Panc1 (cell line): Measurements from ENCODE around the gene RPGRIP1. TPM values are rescaled to one million over a fixed set of nuclear protein-coding genes. Genes with fewer than 3 reads are reported as not detected.
"Not testable (repeated sequence)": the region's sequence is repeated elsewhere in the genome, so short reads cannot be mapped to it uniquely, and the experiment has no call there.

ENCODE experiments used
- ATAC-seq: fragments of 200-7000 bp; cut with Tn5 transposase; 2 replicates; pipeline ENCODE4 v1.9.1; 2020; ENCODE audit warnings: mild to moderate bottlenecking, moderate library complexity
- BruUV-seq: library from RNA; stranded (reverse); fragments of 400-500 nt; replicated peaks from 2 replicates; lab custom pipeline; 2021; lab: Mats Ljungman, UMichigan
- CTCF ChIA-PET: fragments of 300-600 bp; sonication (Branson Sonifier 250); formaldehyde crosslinking; loops from one replicate; lab custom pipeline; 2022; ENCODE audit warnings: antibody characterized with exemption; lab: Charles Lee
- POLR2A ChIA-PET: fragments of 300-600 bp; sonication (Branson Sonifier 250); formaldehyde crosslinking; loops from one replicate; lab custom pipeline; 2022; ENCODE audit warnings: antibody characterized with exemption; lab: Charles Lee
- DNase-seq: peaks from one replicate; pipeline ENCODE4 v3.0.0-alpha.2; 2010; ENCODE audit warnings: low read depth, low spot score
- H3K27ac ChIP-seq: 2 replicates; pipeline ENCODE4 v1.5.1; 2011; ENCODE audit warnings: mild to moderate bottlenecking, low read length, inconsistent platforms
- H3K27me3 ChIP-seq: fragments of 200-500 bp; sonication (Bioruptor generic); 2 replicates; pipeline ENCODE4 v1.6.0; 2014; ENCODE audit warnings: low read length, inconsistent platforms; ENCODE audit not compliant: control insufficient read depth, insufficient read depth
- H3K36me3 ChIP-seq: fragments of 200-500 bp; sonication (Bioruptor generic); 2 replicates; pipeline ENCODE4 v1.5.1; 2014; ENCODE audit warnings: inconsistent platforms, mild to moderate bottlenecking, low read length, moderate library complexity; ENCODE audit not compliant: control insufficient read depth, insufficient read depth
- H3K4me1 ChIP-seq: 2 replicates; pipeline ENCODE4 v1.5.1; 2011; ENCODE audit warnings: inconsistent platforms, mild to moderate bottlenecking, low read length, moderate library complexity; ENCODE audit not compliant: control insufficient read depth, insufficient read depth
- H3K4me3 ChIP-seq, 2 experiments: 2 replicates each; pipeline ENCODE4 v1.5.1; 2011 to 2012; ENCODE audit warnings: low read depth in 2 of 2, low read length in 2 of 2, mild to moderate bottlenecking in 2 of 2, inconsistent platforms in 1 of 2, moderate library complexity in 1 of 2
- H3K9me3 ChIP-seq: fragments of 200-500 bp; sonication (Bioruptor generic); 2 replicates; pipeline ENCODE4 v1.5.1; 2014; ENCODE audit warnings: low read depth, mild to moderate bottlenecking, inconsistent platforms, low read length, moderate library complexity; ENCODE audit not compliant: control insufficient read depth, insufficient read depth
- CTCF ChIP-seq: fragments of 450-650 bp; IDR thresholded peaks from 2 replicates; pipeline ENCODE4 v1.5.1; 2017; ENCODE audit warnings: mild to moderate bottlenecking
- POLR2AphosphoS5 ChIP-seq: IDR thresholded peaks from 2 replicates; pipeline ENCODE4 v1.6.1; 2012; ENCODE audit warnings: mild to moderate bottlenecking, low read depth, low read length, moderate library complexity
- REST ChIP-seq, 2 experiments: IDR thresholded peaks; 2 replicates each; pipeline ENCODE4 v1.6.1; 2011 to 2012; ENCODE audit warnings: low read depth in 2 of 2, control low read depth in 1 of 2, low read length in 1 of 2, mild to moderate bottlenecking in 1 of 2, moderate library complexity in 1 of 2; ENCODE audit not compliant: insufficient read depth in 1 of 2
- SIN3A ChIP-seq: IDR thresholded peaks from 2 replicates; pipeline ENCODE4 v1.6.1; 2012; ENCODE audit warnings: low read depth, mild to moderate bottlenecking, low read length, moderate library complexity, borderline replicate concordance; ENCODE audit not compliant: insufficient read depth
- TCF7L2 ChIP-seq: IDR thresholded peaks from 2 replicates; pipeline ENCODE4 v1.6.1; 2011; ENCODE audit warnings: mild to moderate bottlenecking, low read depth, low read length, inconsistent platforms
- in situ Hi-C: cut with HindIII; loops from 2 replicates; pipeline ENCODE4 v1.10.0; 2016; ENCODE audit warnings: low sequenced_read_pairs, low pct_unique_long_range_greater_than_20kb
- intact Hi-C: fragments of 100-400 bp; cut with micrococcal nuclease; formaldehyde crosslinking; loops from one replicate; pipeline ENCODE4 v1.10.0; 2022; ENCODE audit not compliant: unreplicated experiment
- total RNA-seq: library from RNA; stranded (reverse); gene quantifications from one replicate; pipeline ENCODE4 v1.2.1, GENCODE V29; 2021; ENCODE audit not compliant: unreplicated experiment

Gene RPGRIP1
- total RNA-seq, 1 experiment from 2014 or later = 0.28 TPM

DNA sequence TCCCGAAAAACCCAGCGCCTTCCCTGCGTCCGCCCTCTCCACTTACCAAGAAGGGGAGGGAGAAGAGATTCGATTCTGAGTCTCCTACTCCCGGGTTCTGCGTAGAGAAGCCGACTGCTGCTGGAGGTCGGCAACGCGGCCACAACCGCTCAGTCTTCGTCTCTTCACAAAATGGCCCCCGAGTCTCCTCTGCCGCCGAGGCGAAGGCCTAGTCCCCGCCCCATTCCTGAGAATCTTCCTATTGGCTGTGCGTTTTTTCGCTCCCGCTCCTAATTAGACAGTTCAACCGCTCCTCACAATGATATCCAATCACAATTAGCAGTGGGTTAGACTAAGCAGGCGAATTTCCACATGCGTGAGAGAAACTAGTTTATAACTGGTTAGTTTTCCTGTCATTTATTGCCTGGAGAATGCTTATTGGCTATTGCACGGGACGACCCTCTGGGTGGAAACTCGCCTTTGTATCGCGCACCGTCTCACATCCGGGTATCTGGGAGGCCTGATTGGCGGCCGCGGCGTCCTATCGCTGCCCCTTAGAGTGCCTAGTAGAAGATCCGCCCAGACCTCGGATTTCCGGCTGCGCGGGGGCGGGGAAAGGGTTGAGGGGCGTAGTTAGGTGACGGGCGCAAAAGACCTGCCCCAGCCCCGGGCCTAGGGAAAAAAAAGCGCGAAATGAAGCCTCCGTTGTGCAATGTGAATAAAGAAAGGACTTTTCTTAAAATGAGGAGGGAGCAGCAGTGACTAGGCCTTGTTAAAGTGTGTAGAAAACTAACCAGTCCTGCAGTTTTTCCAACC lies 10.4 kb upstream of the RPGRIP1 start, which contains the start of gene HNRNPC:
HNRNPC (minus strand) TSS at position 191 of the 795 bp plus-strand sequence. CDS start 35,249 bp downstream, outside the sequence.
- Histone ChIP-seq H3K4me1 (peaks cover 15% of the 10 kb centered on the region), H3K27ac (peak within 1 kb of the TSS; percentile 98), H3K27me3 (no peaks in the 10 kb centered on the region), H3K4me3 (peak within 1 kb of the TSS; percentile 70 to 86), H3K36me3 (peaks cover 28% of the 10 kb centered on the region), H3K9me3 (no peaks in the 10 kb centered on the region)
- TF ChIP-seq TCF7L2 (no peak), POLR2AphosphoS5 (peak; percentile 95)
- in situ Hi-C loops (no loop called here), intact Hi-C loops (loop anchor here (1.0 kb wide), 1 partner anchor 74 kb away; no protein-coding TSS in a partner anchor)
- ATAC-seq (peak; percentile 97), DNase-seq (peak; percentile 99)
- POLR2A ChIA-PET = no interaction called here
- CTCF ChIA-PET = no interaction called here
- BruUV-seq = no TSS peak

- DNase-seq = not testable (repeated sequence)
These were observed 7.2 kb upstream of the RPGRIP1 start for GRCh38 chr14:21272661-21273060.

DNA sequence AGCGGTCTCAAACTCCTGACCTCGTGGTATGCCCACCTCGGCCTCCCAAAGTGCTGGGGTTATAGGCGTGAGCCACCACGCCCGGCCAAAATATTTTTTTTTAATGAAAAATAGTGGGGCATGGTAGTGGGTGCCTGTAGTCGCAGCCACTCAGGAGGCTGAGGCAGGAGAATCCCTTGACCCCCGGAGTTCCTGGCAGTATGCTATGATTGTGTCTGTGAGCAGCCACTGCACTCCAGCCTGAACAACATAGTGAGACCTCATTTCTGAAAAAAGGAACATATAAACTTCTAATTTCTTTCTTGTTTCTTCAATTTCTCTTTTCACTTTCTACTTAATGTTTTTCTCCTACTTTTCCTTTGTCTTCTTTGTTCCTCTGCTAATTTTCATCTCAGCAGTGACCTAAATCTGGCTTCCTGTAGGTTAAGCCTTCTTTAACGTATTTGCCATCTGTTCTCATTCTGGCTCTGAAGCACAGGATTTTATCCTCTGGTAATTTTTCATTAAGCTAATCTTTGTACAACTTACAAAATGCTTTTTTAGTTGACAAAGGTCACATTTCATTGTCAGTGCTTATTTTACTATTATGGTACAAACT lies 4.5 kb upstream of the RPGRIP1 start:
- BruUV-seq = no TSS peak
- CTCF ChIA-PET = interaction anchor here (0.6 to 0.7 kb wide), 2 partner anchors 57 to 67 kb away, joined by 6 to 7 read pairs; no protein-coding TSS in a partner anchor
- Histone ChIP-seq H3K4me1 (no peaks in the 10 kb centered on the region), H3K4me3 (no peak overlapping the region), H3K36me3 (no peaks in the 10 kb centered on the region), H3K9me3 (no peaks in the 10 kb centered on the region), H3K27me3 (no peaks in the 10 kb centered on the region), H3K27ac (no peak overlapping the region)
- in situ Hi-C loops (no loop called here), intact Hi-C loops (no loop called here)
- no peak for ATAC-seq
- POLR2A ChIA-PET = interaction anchor here (0.6 kb wide), 1 partner anchor 12 kb away, joined by 3 read pairs; no protein-coding TSS in a partner anchor
- no peak for DNase-seq
- no peak for TF ChIP-seq SIN3A
- TF ChIP-seq CTCF = no peak
- no peak for TF ChIP-seq POLR2AphosphoS5
- TF ChIP-seq TCF7L2 = no peak
- no peak for TF ChIP-seq REST (IDR thresholded peaks at IDR 0.05; ENCODE audit: insufficient read depth in 1 of 2, low read depth in 2 of 2, low read length in 1 of 2)

More at GRCh38 chr14:21272661-21273060, 7.2 kb upstream of the RPGRIP1 start:
- H3K4me3 ChIP-seq, POLR2A ChIA-PET, intact Hi-C loops, CTCF ChIA-PET, H3K9me3 ChIP-seq, BruUV-seq, ATAC-seq, H3K4me1 ChIP-seq, H3K27ac ChIP-seq, in situ Hi-C loops, H3K27me3 ChIP-seq: not testable (repeated sequence)
- H3K36me3 ChIP-seq = peaks cover 10% of the 10 kb centered on the region
